HCT116 (cell line): ENCODE data around the gene ZNF462. TPM values are rescaled to one million over a fixed set of nuclear protein-coding genes. Genes with fewer than 3 reads are reported as not detected.

Experiments used
- ATAC-seq: fragments of 200-7000 bp; cut with Tn5 transposase; 2 replicates; pipeline ENCODE4 v1.9.1; 2020; ENCODE audit warnings: mild to moderate bottlenecking, moderate library complexity
- BruUV-seq: library from RNA; stranded (reverse); fragments of 400-500 nt; replicated peaks from 2 replicates; lab custom pipeline; 2021; lab: Mats Ljungman, UMichigan
- CTCF ChIA-PET: fragments of 300-600 bp; sonication (Branson Sonifier 250); formaldehyde crosslinking; loops from one replicate; lab custom pipeline; 2021; ENCODE audit warnings: antibody characterized with exemption; lab: Charles Lee
- POLR2A ChIA-PET: fragments of 300-600, 350-600 bp; sonication (Branson Sonifier 250); formaldehyde crosslinking; loops from one replicate; lab custom pipeline; 2021; ENCODE audit warnings: antibody characterized with exemption; lab: Charles Lee
- RAD21 ChIA-PET, 2 experiments: fragments of 300-600 bp; sonication (Branson Sonifier 250); formaldehyde crosslinking; loops; one replicate each; lab custom pipeline; 2023; ENCODE audit warnings: low total read pairs in 2 of 2; ENCODE audit not compliant: uncharacterized antibody in 2 of 2, unreplicated experiment in 2 of 2, low non-redundant PET in 1 of 2; lab: Charles Lee
- DNase-seq: peaks from one replicate; pipeline ENCODE4 v3.0.0-alpha.2; 2010; ENCODE audit warnings: low read depth, low spot score
- H2AFZ ChIP-seq: fragments of 200-600 bp; shearing (Covaris generic), sonication (generic); 2 replicates; pipeline ENCODE4 v1.6.1; 2017; ENCODE audit warnings: low read depth, mixed run types, mixed read lengths, antibody characterized with exemption, low read length; ENCODE audit not compliant: poor library complexity, severe bottlenecking
- H3K27ac ChIP-seq: 2 replicates; pipeline ENCODE4 v1.5.1; 2012; ENCODE audit warnings: low read depth, low read length
- H3K27me3 ChIP-seq: fragments of 200-600 bp; sonication (generic); 2 replicates; pipeline ENCODE4 v1.6.1; 2016; ENCODE audit warnings: mixed run types, low read length, mixed read lengths; ENCODE audit not compliant: insufficient read depth
- H3K36me3 ChIP-seq, 2 experiments: fragments of 200-500 bp in 1 of 2; fragments of 200-600 bp in 1 of 2; sonication (Bioruptor generic) in 1 of 2; sonication (generic) in 1 of 2; 2 replicates each; pipeline versions ENCODE4 v1.5.1 to v1.6.1; 2014 to 2016; ENCODE audit warnings: low read length in 2 of 2, inconsistent platforms in 1 of 2, mixed read lengths in 1 of 2, mixed run types in 1 of 2; ENCODE audit not compliant: insufficient read depth in 2 of 2, control insufficient read depth in 1 of 2
- H3K4me1 ChIP-seq, 2 experiments: fragments of 200-600 bp in 1 of 2; sonication (generic) in 1 of 2; 2 replicates each; pipeline versions ENCODE4 v1.5.1 to v1.6.1; 2012 to 2017; ENCODE audit warnings: low read length in 2 of 2, inconsistent platforms in 1 of 2, mild to moderate bottlenecking in 1 of 2, mixed read lengths in 1 of 2, mixed run types in 1 of 2, moderate library complexity in 1 of 2; ENCODE audit not compliant: insufficient read depth in 2 of 2, control insufficient read depth in 1 of 2
- H3K4me2 ChIP-seq: fragments of 200-600 bp; sonication (generic); 2 replicates; pipeline ENCODE4 v1.6.1; 2017; ENCODE audit warnings: mixed run types, low read length, mixed read lengths
- H3K4me3 ChIP-seq, 2 experiments: fragments of 200-600 bp in 1 of 2; sonication (generic) in 1 of 2; replicated peaks in 1 of 2; 2 replicates each; pipeline ENCODE4 v1.5.1; 2011 to 2016; ENCODE audit warnings: low read length in 2 of 2, control low read depth in 1 of 2, low read depth in 1 of 2, mild to moderate bottlenecking in 1 of 2, mixed read lengths in 1 of 2, mixed run types in 1 of 2
- H3K79me2 ChIP-seq: fragments of 200-600 bp; sonication (generic); 2 replicates; pipeline ENCODE4 v1.6.1; 2017; ENCODE audit warnings: mild to moderate bottlenecking, mixed run types, low read length, moderate library complexity, mixed read lengths; ENCODE audit not compliant: insufficient read depth
- H3K9ac ChIP-seq: fragments of 200-600 bp; sonication (generic); 2 replicates; pipeline ENCODE4 v1.6.1; 2016; ENCODE audit warnings: low read length, mixed read lengths
- H3K9me2 ChIP-seq: fragments of 200-600 bp; sonication (generic), shearing (Covaris generic); 2 replicates; pipeline ENCODE4 v1.6.1; 2017; ENCODE audit warnings: mixed run types, mild to moderate bottlenecking, moderate library complexity; ENCODE audit not compliant: insufficient read depth
- H3K9me3 ChIP-seq, 2 experiments: fragments of 200-500 bp in 1 of 2; fragments of 200-600 bp in 1 of 2; sonication (Bioruptor generic) in 1 of 2; sonication (generic) in 1 of 2; 2 replicates each; pipeline ENCODE4 v1.6.1; 2014 to 2017; ENCODE audit warnings: low read length in 2 of 2, mixed read lengths in 2 of 2, inconsistent platforms in 1 of 2, low read depth in 1 of 2, mild to moderate bottlenecking in 1 of 2, mixed run types in 1 of 2, moderate library complexity in 1 of 2; ENCODE audit not compliant: control insufficient read depth in 1 of 2, insufficient read depth in 1 of 2
- H4K20me1 ChIP-seq: fragments of 200-600 bp; sonication (generic), shearing (Covaris generic); 2 replicates; pipeline ENCODE4 v1.6.1; 2017; ENCODE audit warnings: mixed run types, mild to moderate bottlenecking, moderate library complexity; ENCODE audit not compliant: insufficient read depth
- ATF3 ChIP-seq: IDR thresholded peaks from 2 replicates; pipeline ENCODE4 v1.6.1; 2012
- CBX3 ChIP-seq: IDR thresholded peaks from 2 replicates; pipeline ENCODE4 v1.6.1; 2012; ENCODE audit warnings: low read depth
- CTCF ChIP-seq, 3 experiments: fragments of 200-600 bp in 1 of 3; sonication (generic) in 1 of 3; IDR thresholded peaks in 2 of 3; conservative IDR thresholded peaks in 1 of 3; 2 replicates each; pipeline ENCODE4 v1.5.1; 2012 to 2017; ENCODE audit warnings: low read depth in 2 of 3, low read length in 2 of 3, antibody characterized with exemption in 1 of 3, borderline replicate concordance in 1 of 3, control low read depth in 1 of 3, mild to moderate bottlenecking in 1 of 3, mixed read lengths in 1 of 3, mixed run types in 1 of 3, moderate library complexity in 1 of 3; ENCODE audit not compliant: insufficient read depth in 1 of 3
- ELF1 ChIP-seq: IDR thresholded peaks from 2 replicates; pipeline ENCODE4 v1.6.1; 2012; ENCODE audit warnings: low read depth, borderline replicate concordance
- EZH2 ChIP-seq: fragments of 200-600 bp; sonication (generic); IDR thresholded peaks from 2 replicates; pipeline ENCODE4 v1.6.1; 2017; ENCODE audit warnings: antibody characterized with exemption, mixed run types
- JUND ChIP-seq: IDR thresholded peaks from 2 replicates; pipeline ENCODE4 v1.6.1; 2012
- RAD21 ChIP-seq: IDR thresholded peaks from 2 replicates; pipeline ENCODE4 v1.6.1; 2012; ENCODE audit warnings: low read depth, mild to moderate bottlenecking
- REST ChIP-seq: IDR thresholded peaks from 2 replicates; pipeline ENCODE4 v1.6.1; 2012; ENCODE audit warnings: low read depth
- SRF ChIP-seq: IDR thresholded peaks from 2 replicates; pipeline ENCODE4 v1.6.1; 2012; ENCODE audit warnings: low read depth
- TCF7L2 ChIP-seq: IDR thresholded peaks from 2 replicates; pipeline ENCODE4 v1.7.0; 2011; ENCODE audit warnings: borderline replicate concordance, inconsistent platforms; ENCODE audit not compliant: insufficient read depth, insufficient read length; ENCODE audit errors: extremely low read depth
- ZBTB33 ChIP-seq: IDR thresholded peaks from 2 replicates; pipeline ENCODE4 v1.6.1; 2011; ENCODE audit warnings: mild to moderate bottlenecking, low read length, moderate library complexity; ENCODE audit not compliant: insufficient replicate concordance; ENCODE audit errors: extremely low read depth
- ZFX ChIP-seq: fragments of 450-650 bp; IDR thresholded peaks from 2 replicates; pipeline ENCODE4 v1.6.1; 2017
- intact Hi-C: fragments of 100-400 bp; cut with micrococcal nuclease; formaldehyde crosslinking; loops from 2 replicates; pipeline ENCODE4 v1.10.0; 2022
- total RNA-seq: library from RNA; stranded (reverse); gene quantifications from one replicate; pipeline ENCODE4 v1.2.1, GENCODE V29; 2021; ENCODE audit not compliant: unreplicated experiment

The ZNF462 gene
- total RNA-seq, 1 experiment from 2014 or later = 18.1 TPM

- ChIA-PET CTCF (no interaction called here), RAD21 (no interaction called here), POLR2A (no interaction called here)
- peaks cover 15 to 22% of the 10 kb centered on the region in 2 experiments for H3K4me1 ChIP-seq
- no peak overlapping the region for H3K4me2 ChIP-seq
- H3K36me3 ChIP-seq = no peaks in the 10 kb centered on the region
- H3K4me3 ChIP-seq = no peak overlapping the region
- H3K9ac ChIP-seq = no peak overlapping the region
- H3K9me2 ChIP-seq = no peaks in the 10 kb centered on the region
- no peaks in the 10 kb centered on the region for H3K9me3 ChIP-seq
- no peaks in the 10 kb centered on the region for H3K27me3 ChIP-seq
- H4K20me1 ChIP-seq = no peaks in the 10 kb centered on the region
- intact Hi-C loops = no loop called here
- no peak for DNase-seq
- TF ChIP-seq ZFX (no peak), CBX3 (no peak), ATF3 (no peak), REST (no peak), EZH2 (no peak), CTCF (IDR thresholded peaks at IDR 0.05 in 2 of 3, conservative IDR thresholded peaks at IDR 0.05 in 1 of 3; ENCODE audit: borderline replicate concordance in 1 of 3, insufficient read depth in 1 of 3, low read depth in 2 of 3, low read length in 2 of 3) (no peak), SRF (no peak), ZBTB33 (no peak), ELF1 (no peak), TCF7L2 (no peak), RAD21 (no peak), JUND (no peak)
- BruUV-seq = no TSS peak
- no peak for ATAC-seq
- H3K27ac ChIP-seq = no peak overlapping the region
- H3K79me2 ChIP-seq = peaks cover 16% of the 10 kb centered on the region; the same call in 1 of the 2 replicates
- no peak overlapping the region for H2AFZ ChIP-seq
Measured at GRCh38 chr9:106897236-106897635, 34.3 kb downstream of the ZNF462 start.
